Measurements from ENCODE around the gene LARGE1.

Gene LARGE1

DNA sequence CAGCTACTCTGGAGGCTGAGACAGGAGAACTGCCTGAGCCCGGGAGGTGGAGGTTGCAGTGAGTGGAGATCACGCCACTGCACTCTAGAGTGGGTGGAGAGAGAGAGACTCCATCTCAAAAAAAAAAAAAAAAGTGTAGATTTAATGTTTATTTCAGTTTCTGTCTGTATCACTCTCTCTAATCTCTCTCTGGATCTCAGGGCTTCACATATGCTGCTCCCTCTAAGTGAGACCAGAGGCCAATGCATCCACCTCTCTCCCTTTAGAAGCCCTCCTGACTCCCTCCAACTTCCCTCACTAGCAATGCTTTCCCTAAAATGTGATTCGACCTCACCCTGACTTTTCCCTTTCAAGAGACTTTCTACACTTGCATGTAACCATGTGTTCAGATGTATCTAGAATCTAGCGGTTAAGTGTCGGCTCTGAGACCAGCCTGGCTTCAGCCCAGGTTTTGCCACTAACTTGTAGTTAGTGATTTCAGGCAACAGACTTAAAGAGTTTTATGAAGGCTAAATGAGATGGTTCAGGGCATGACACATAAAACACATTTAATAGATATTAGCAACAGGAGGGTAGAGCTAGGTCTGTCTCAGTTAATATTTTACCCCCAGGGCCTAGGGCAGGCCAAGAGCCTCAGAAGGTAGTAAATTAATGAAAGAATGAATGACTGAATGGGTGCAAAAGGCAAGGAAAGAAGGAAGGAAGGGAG is 364.3 kb downstream of the LARGE1 start:
- no peak for DNase-seq

DNA sequence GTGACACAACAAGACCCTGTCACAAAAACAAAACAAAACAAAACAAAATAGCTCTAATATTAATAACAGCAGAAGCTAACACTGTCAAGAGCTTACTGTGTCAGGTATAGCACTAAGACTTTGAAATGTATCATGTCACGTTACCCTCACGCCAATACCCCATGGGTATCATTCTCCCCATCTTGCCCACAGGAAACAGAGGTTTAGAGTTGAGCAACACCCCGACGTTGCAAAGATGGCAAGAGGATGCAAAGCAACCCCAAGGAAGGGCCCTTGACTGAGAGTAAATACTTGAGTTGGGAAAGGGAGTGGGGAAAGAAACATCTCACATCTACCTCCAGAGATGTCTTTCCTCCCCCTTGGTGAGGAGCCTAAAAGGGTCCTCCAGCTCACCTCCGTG is 366.8 kb downstream of the LARGE1 start:
- DNase-seq, result no peak

DNA sequence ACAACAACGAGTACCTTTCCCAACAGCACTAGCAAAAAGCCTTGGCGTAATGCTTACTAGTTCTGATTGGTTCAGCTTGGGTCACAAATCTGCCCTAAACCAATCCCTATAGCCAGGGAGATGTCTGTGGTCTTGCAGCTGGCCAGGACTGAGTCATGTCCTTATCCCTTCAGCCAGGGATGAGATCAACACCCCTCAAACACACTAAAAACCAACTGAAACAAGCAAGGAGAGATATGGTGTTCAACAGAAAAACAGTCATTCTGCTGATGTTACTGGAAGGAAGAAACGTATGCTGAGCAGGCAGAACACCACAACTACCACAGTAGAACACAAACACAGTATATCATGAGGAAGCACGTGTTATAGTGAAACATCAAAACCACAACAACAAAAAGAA is 375.6 kb downstream of the LARGE1 start:
- DNase-seq, result peak; percentile 43

DNA sequence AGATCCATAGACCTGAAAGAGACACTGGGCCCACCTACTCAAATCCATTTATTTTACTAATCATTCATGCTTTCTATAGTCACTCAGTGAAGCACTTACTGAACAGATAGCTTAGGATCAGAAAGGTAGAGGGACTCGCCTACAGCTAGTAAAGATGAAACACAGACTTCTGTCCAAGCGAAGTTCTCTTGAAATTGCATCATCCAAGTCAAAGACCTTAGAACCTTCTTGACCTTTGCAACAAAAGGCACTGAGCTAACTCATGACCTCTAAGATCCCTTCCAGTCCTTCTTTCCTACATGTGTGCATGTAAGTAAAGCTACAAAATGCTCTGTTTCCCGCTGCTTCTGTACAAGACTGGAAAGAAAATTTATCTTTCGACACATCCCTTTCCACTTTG is 377.6 kb downstream of the LARGE1 start:
- no peak for DNase-seq

DNA sequence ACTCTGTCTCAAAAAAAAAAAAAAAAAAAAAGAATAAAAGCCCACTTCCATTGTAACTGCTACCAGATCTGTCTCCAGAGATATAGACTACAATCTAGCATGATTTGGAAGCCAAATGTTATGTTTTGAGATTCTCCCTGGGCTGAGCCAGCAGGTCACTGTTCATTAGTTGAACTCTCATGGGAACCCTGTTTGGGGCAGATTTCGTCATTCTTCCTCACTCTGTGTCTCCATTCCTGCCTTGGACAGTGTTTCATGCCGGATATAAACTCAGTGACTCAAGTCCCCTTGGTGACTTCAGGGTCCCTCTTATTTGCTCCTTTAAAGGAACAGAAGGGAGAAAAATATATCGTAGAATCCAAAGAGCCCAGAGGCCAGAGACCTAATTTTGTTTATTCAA is 378.1 kb downstream of the LARGE1 start:
- DNase-seq, result peak; percentile 70

DNA sequence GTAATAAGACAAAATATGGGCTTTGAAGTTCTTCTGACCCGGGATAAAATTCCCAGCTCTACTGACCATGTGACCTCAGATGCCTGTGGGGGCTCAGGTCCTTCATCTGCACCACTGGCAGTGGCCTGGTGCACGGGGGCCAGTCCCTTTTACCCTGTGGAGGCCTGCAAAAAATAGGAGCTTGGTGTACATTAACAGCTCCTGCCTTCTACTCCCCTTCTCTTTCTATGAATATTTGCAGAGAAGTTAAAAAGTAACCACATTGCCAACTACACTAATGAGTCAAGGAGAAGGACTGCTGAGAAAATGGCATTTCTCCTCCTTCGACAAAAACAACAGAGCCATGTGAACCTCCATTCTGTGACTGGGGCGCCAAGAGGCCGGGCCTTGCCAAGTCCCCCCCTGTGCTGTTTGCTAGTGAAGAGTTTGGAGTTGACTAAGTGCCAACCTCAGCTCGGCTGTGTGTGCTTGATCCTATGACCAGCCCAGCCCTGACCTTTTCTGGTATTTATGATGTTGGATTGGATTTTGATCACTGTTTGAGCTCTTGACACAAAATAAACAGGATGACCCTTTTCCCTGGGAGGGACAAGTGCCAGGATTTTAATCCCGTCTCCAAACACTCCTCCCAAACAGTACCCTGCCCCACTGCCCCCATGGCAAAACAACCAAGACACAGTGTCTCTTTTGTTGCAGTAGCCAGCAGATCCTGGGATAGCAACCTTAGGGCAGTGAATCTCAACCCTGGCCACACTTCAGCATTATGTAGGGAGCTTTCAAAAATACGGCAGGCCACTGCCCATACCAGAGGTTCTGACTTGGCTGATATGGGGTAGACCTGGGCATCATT is 380.1 kb downstream of the LARGE1 start:
- peak; percentile 11 for DNase-seq

DNA sequence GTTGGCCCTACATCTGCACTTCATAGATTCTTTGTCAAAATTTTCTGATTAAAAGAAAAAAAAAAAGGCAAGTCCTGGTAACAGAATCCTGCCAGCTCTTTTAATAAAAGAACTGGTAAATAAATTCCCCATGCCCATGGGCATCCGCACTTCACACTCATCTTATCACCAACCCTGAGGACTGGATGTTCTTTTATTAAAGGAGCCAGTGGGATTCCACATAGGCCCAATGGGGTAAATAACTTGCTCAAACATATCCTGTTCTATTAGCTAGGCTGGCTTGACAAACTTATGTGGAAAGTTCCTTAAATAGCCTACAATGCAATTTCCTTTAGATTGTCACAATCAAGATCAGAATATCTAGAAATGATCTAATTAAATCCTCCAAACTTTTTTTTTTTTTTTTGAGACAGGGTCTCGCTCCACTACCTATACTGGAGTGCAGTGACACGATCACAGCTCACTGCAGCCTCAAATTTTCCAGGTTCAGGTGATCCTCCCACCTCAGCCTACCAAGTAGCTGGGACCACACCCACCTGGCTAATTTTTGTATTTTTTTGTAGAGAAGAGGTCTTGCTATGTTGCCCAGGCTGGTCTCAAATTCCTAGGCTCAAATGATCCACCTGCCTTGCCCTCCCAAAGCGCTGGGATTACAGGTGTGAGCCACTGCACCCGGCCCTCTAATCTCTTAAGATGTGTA is 380.9 kb downstream of the LARGE1 start:
- DNase-seq, result no peak

DNA sequence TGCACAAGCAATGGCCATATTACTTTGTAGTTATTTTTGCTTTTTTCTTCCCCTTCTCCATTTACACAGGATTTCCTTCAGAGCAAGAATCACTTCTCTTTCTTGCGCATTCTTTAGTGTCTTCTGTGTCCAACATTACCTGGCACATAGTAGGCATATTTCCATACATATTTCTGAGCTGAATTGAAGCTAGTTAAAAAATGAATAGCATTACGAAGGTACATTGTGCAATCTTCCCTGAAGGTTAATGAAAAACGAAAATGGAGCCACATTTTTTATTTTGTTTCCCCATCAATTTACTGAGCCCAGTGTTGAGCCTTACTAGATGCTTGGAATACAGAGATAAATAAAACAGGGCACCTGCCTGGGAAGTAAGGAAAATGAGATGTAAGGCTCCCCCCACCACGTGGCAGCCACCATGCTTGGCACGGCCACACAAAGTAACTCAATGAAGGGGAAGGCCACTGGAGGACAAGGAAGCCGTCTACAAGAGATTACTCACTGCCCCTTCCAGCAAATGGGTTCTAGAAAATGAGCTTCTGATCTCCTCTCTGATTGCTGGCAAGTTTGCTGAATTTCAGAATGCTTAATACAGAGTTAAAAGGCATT is 381.9 kb downstream of the LARGE1 start:
- no peak for DNase-seq

DNA sequence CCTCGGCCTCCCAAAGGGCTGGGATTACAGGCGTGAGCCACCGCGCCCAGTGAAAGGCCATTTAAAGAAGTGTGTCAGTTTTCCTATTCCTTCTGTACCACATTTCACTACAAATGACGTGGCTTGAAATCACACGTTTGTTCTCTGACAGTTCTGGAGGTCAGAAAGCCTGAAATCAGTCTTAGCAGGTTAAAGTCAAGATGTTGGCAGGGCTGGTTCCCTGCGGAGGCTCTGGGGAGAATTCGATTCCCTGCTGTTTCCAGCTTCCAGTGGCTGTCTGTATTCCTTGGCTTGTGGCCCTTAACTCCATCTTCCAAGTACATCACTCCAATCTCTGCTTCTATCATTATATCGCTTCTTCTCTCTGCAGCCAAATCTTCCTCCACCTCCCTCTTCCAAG is 383.2 kb downstream of the LARGE1 start:
- DNase-seq, result no peak

DNA sequence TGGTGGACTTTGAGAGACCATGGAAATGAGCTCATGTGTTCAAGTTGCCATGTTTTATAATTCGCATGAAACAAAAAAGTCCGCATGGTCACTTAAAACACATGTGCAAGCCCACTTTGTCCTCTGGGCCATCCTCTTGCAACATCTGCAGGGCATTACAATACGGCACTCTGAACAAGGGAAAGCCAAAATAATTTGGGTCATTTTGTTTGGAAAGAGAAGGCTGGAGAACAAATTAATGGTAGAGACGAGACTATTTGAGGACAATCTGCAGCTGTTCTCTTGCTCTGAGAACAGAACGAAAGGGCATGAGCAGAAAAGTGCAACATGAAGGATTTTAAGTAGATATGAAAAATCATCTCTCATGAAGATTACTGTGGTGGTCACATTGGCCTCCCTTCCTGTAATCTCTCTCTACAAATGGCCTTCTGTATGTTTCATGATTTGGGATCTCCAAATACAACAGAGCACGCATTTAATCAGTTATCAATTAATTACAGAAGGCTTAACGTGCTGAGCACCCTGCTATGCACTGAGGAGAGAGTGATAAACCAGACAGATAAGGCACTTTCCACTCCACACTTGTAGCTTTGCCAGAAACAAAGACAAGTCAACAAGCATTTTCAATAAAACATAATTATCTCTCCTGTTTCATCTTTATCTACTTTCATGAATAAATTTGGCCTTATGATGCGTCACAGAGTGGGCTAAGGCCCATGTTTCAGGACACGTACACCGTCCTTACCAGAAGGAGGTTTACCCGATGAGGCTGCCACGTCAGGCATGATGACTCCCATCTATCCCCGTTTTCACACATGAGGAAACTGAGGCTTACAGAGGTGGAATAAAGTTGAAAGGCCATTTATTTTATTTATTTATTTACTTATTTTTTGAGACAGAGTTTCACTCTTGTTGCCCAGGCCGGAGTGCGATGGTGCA is 384.1 kb downstream of the LARGE1 start:
- DNase-seq, result no peak

DNA sequence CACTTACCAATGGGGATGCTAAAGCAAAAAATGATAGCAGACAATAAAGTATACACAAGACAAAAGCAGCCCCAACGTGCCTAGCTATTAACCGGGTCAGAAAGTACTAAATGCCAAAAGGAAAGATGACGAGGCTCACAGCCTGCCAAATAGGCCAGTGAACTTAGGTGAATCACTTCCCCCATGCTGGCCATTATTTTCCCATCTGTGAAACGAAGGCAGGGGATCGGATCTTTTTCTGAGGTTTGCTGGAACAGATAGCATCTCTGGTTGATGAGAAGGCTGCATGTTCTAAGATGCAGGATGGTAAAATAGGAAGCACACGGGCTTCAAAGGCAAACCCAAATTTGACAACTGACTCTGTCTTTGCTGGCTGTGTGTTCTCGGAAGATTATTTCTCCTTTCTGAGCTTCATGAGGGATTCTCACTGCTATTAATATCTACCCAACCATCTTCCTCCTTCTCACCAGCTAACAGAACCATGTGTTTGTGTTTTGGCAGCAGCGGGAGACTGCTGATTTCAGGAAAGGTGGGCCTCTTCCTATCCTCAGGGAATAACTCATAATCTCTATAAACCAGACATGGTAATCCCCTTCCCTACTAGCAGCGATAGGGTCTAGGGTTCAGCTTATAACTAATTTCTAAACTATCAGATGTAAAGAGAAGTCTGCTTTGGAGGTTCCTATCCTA is 390.7 kb downstream of the LARGE1 start:
- DNase-seq, result no peak

DNA sequence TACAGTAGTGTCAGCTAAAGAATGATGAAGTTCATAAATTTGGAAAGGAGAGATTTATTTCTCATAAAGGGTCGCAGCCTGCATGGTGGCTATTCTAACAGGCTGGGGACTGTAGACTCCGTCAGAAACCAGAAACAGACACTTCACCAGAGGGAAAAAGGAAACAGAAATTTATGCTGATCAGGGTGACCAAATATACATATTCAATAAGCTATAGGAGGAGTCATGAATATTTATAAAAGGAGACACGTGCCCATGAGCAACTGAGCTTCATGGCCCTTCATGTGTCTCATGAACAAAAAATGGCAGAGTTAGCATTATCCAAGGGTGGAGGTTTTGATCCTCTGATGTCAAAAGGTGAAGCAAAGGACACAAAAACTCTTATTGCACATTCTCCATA is 392.1 kb downstream of the LARGE1 start:
- no peak for DNase-seq

DNA sequence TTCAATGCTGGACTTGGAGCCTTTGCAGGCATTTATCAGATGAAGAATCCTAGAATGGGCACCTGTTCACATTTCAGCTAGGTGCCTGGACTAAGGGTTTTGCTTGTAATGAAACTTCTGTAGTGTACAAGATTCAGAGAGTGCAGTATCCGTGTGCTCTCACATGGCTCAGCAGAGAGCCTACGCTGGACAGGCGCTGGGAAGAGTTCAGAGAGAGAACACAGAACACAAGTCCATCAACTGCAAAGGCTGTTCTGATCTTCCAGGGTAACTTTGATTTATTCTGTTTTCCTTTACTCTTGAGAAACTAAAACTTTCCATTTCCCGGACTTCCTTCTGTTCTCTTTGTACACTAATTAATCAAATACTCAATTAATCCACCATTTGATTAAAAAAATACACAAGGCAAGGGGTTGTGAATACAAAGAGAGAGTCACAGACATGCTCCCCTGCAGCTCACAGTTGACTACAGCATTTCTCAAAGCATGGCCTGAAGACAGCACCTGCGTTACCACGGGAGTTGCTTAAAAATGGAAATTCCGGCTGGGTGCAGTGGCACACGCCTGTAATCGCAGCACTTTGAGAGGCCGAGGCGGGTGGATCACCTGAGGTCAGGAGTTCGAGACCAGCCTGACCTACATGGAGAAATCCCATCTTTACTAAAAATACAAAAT is 393.7 kb downstream of the LARGE1 start:
- DNase-seq, result no peak

DNA sequence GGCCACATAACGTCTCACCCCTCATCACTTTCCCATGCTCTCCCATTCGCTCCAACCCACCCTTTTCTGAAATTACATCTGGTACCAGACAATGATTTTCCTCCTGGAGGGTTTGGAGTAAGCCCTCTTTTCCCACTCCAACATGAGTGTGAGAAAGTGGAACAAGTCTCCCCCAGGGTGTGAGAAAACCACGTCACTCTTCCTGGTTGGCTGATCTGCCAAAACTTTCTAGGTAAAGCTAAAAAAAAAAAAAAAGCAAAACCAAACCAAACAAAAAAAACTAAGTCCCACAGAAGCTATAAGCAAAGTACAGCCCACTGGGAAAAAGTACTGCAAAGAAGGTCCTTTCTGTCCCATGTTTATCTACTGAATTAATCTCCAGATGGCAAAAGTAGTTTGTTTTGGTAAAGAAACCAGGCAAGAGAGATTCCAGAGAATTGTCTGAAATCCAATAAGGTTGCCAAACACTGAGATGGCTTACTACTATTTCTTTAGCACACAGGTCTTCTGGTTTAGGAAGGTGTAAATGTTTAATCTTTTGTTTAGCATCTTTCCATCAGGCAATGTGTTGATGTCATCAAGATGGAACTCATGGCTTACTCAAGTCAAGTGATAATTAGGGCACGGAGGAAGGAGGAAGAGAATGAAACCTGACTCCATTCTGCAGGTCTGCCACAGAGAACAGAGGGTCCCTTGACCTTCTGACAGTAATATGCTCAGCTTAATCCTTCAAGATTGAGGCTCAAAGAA is 395.6 kb downstream of the LARGE1 start:
- DNase-seq, result no peak

DNA sequence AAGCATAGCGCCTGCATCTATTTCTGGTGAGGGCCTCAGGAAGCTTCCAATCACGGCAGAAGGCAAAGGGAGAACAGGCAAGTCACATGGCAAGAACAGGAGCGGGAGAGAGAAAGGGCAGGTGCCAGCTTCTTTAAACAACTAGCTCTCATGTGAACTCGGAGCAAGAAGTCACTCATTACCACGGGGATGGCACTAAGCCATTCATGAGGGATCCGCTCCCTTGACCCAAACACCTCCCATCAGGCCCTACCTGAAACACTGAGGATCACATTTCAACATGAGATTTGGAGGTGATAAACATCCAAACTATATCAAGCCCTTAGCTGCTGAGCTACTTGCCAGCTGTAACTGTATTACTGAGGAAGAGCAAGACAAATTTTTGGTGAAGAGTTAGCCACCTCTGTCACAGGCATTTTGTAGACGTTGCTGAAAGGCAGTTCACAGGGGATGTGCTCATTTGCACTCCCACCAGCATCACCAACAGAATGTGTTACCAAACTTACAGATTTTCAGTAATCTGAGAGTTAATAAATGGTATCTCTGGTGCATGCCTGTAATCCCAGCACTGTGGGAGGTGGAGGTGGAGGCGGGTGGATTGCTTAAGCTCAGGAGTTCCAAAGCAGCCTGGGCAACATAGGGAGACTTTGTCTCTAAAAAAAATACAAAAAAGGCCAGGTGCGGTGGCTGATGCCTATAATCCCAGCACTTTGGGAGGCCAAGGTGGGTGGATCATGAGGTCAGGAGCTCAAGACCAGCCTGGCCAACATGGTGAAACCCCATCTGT is 398.2 kb downstream of the LARGE1 start:
- no peak for DNase-seq

DNA sequence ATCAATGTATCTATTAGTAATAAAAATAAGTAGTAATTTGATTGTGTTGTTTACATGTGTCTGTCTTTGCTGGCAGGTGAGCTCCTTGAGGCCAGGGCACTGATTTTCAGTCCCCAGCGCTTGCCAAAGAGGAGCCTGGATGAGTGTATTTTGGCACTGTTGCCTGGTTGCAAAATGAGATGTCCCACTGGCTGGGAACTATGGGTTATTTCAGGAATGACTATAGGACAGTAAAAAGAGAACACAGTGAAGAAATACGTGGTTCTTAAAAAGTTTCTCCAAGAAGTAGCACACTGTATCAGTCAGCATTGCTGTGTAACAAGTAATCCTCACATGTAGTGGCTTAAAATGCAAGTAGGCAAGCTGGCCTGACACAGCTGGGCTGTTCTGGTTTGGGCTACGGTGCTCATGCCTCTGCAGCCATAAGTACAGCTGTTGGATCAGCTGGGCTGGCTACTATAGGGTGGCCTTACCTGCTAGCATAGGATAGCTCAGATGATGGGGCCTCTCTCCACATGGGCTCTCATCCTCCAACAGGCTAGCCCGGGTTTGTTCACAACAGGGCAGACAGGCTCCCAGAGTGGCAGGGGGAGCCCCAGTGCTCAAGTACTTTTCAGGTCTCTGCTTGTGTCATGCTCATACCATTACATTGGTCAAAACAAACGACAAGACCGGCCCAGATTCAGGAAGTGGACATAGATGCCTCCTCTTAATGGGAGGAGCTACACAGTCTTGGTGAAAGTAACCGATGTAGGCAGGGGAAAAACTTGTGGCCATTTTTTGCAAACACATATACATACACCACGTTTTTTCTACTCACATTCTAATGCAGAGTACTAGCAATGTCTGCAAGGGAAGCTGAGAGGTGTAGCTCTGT is 399.1 kb downstream of the LARGE1 start:
- DNase-seq, result no peak

DNA sequence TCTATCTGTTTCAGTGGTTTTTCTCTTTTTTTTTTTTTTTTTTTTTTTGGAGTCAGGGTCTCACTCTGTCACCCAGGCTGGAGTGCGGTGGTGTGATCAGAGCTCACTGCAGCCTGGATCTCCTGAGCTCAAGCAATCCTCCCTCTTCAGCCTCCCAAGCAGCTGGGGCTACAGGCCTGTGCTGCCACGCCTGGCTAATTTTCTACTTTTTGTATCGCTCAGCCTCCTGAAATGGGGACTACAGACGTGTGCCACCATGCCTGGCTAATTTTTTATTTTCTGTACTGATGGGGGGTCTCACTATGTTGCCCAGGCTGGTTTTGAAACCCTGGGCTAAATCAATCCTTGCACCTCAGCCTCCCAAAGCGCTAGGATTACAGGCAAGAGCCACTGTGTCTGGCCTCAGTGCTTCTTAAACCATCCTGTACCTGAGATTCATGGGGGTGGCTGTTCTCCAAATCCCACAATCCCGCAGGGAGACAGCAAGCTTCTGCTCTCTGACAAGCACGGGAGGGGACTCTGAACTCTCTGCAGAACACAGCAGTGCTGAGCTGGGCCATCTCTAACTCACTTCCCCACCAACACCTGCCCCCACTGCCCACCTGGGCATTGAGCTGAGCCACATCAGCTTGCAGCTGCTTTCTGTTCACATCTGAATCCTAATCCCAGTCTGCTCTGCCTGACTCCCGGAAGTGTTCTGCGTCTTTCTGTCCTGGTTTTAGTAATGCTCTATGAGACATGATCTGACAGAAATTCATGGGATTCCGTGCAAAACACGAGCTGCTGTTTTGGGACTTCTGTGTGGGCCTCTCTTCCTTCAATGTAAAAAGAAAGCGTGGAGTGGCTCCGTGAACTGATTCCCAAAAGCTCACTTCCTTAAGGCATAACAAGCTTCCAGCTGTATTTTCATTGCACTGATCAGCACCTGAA is 400.0 kb downstream of the LARGE1 start:
- DNase-seq, result no peak

All from fibroblast of skin of back (primary cell).